Panc1 (cell line): ENCODE data around the gene NFIB. TPM values are rescaled to one million over a fixed set of nuclear protein-coding genes. Genes with fewer than 3 reads are reported as not detected.

Experiments
- ATAC-seq: fragments of 200-7000 bp; cut with Tn5 transposase; 2 replicates; pipeline ENCODE4 v1.9.1; 2020; ENCODE audit warnings: mild to moderate bottlenecking, moderate library complexity
- BruUV-seq: library from RNA; stranded (reverse); fragments of 400-500 nt; replicated peaks from 2 replicates; lab custom pipeline; 2021; lab: Mats Ljungman, UMichigan
- CTCF ChIA-PET: fragments of 300-600 bp; sonication (Branson Sonifier 250); formaldehyde crosslinking; loops from one replicate; lab custom pipeline; 2022; ENCODE audit warnings: antibody characterized with exemption; lab: Charles Lee
- POLR2A ChIA-PET: fragments of 300-600 bp; sonication (Branson Sonifier 250); formaldehyde crosslinking; loops from one replicate; lab custom pipeline; 2022; ENCODE audit warnings: antibody characterized with exemption; lab: Charles Lee
- DNase-seq: peaks from one replicate; pipeline ENCODE4 v3.0.0-alpha.2; 2010; ENCODE audit warnings: low read depth, low spot score
- H3K27ac ChIP-seq: 2 replicates; pipeline ENCODE4 v1.5.1; 2011; ENCODE audit warnings: mild to moderate bottlenecking, low read length, inconsistent platforms
- H3K27me3 ChIP-seq: fragments of 200-500 bp; sonication (Bioruptor generic); 2 replicates; pipeline ENCODE4 v1.6.0; 2014; ENCODE audit warnings: low read length, inconsistent platforms; ENCODE audit not compliant: control insufficient read depth, insufficient read depth
- H3K36me3 ChIP-seq: fragments of 200-500 bp; sonication (Bioruptor generic); 2 replicates; pipeline ENCODE4 v1.5.1; 2014; ENCODE audit warnings: inconsistent platforms, mild to moderate bottlenecking, low read length, moderate library complexity; ENCODE audit not compliant: control insufficient read depth, insufficient read depth
- H3K4me1 ChIP-seq: 2 replicates; pipeline ENCODE4 v1.5.1; 2011; ENCODE audit warnings: inconsistent platforms, mild to moderate bottlenecking, low read length, moderate library complexity; ENCODE audit not compliant: control insufficient read depth, insufficient read depth
- H3K4me3 ChIP-seq, 2 experiments: 2 replicates each; pipeline ENCODE4 v1.5.1; 2011 to 2012; ENCODE audit warnings: low read depth in 2 of 2, low read length in 2 of 2, mild to moderate bottlenecking in 2 of 2, inconsistent platforms in 1 of 2, moderate library complexity in 1 of 2
- H3K9me3 ChIP-seq: fragments of 200-500 bp; sonication (Bioruptor generic); 2 replicates; pipeline ENCODE4 v1.5.1; 2014; ENCODE audit warnings: low read depth, mild to moderate bottlenecking, inconsistent platforms, low read length, moderate library complexity; ENCODE audit not compliant: control insufficient read depth, insufficient read depth
- POLR2AphosphoS5 ChIP-seq: IDR thresholded peaks from 2 replicates; pipeline ENCODE4 v1.6.1; 2012; ENCODE audit warnings: mild to moderate bottlenecking, low read depth, low read length, moderate library complexity
- SIN3A ChIP-seq: IDR thresholded peaks from 2 replicates; pipeline ENCODE4 v1.6.1; 2012; ENCODE audit warnings: low read depth, mild to moderate bottlenecking, low read length, moderate library complexity, borderline replicate concordance; ENCODE audit not compliant: insufficient read depth
- TCF7L2 ChIP-seq: IDR thresholded peaks from 2 replicates; pipeline ENCODE4 v1.6.1; 2011; ENCODE audit warnings: mild to moderate bottlenecking, low read depth, low read length, inconsistent platforms
- in situ Hi-C: cut with HindIII; loops from 2 replicates; pipeline ENCODE4 v1.10.0; 2016; ENCODE audit warnings: low sequenced_read_pairs, low pct_unique_long_range_greater_than_20kb
- intact Hi-C: fragments of 100-400 bp; cut with micrococcal nuclease; formaldehyde crosslinking; loops from one replicate; pipeline ENCODE4 v1.10.0; 2022; ENCODE audit not compliant: unreplicated experiment
- total RNA-seq: library from RNA; stranded (reverse); gene quantifications from one replicate; pipeline ENCODE4 v1.2.1, GENCODE V29; 2021; ENCODE audit not compliant: unreplicated experiment
- TF ChIP-seq, protein P1 (sequence below), 2 experiments: IDR thresholded peaks; 2 replicates each; pipeline ENCODE4 v1.6.1; 2011 to 2012; ENCODE audit warnings: low read depth in 2 of 2, control low read depth in 1 of 2, low read length in 1 of 2, mild to moderate bottlenecking in 1 of 2, moderate library complexity in 1 of 2; ENCODE audit not compliant: insufficient read depth in 1 of 2
- TF ChIP-seq, protein P2 (sequence below): fragments of 450-650 bp; IDR thresholded peaks from 2 replicates; pipeline ENCODE4 v1.5.1; 2017; ENCODE audit warnings: mild to moderate bottlenecking

The NFIB gene
- total RNA-seq, 1 experiment from 2014 or later = 26.7 TPM

DNA sequence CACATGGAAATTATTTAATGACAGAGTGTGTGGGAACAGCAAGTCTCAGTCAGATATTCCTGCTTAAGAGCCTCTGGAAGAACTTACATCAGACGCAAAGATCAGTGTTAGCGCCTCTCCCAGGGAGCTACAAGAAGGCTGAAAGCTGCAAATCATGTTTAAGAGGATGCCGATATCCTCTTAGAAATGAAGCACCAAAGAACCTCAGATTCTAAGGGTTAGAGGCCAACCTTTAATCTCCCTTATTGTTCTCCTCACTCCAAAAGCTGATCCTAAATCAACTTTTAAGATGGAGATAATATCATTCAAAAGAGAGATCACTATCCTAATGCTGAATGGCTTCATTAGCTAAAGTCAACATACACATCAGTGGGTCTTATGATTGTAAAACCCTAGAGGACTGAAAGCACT, 160.6 kb downstream of the NFIB start:
- intact Hi-C loops (no loop called here), in situ Hi-C loops (no loop called here)
- TF ChIP-seq POLR2AphosphoS5 (no peak), TCF7L2 (no peak), SIN3A (no peak)
- TF ChIP-seq, protein P1, sequence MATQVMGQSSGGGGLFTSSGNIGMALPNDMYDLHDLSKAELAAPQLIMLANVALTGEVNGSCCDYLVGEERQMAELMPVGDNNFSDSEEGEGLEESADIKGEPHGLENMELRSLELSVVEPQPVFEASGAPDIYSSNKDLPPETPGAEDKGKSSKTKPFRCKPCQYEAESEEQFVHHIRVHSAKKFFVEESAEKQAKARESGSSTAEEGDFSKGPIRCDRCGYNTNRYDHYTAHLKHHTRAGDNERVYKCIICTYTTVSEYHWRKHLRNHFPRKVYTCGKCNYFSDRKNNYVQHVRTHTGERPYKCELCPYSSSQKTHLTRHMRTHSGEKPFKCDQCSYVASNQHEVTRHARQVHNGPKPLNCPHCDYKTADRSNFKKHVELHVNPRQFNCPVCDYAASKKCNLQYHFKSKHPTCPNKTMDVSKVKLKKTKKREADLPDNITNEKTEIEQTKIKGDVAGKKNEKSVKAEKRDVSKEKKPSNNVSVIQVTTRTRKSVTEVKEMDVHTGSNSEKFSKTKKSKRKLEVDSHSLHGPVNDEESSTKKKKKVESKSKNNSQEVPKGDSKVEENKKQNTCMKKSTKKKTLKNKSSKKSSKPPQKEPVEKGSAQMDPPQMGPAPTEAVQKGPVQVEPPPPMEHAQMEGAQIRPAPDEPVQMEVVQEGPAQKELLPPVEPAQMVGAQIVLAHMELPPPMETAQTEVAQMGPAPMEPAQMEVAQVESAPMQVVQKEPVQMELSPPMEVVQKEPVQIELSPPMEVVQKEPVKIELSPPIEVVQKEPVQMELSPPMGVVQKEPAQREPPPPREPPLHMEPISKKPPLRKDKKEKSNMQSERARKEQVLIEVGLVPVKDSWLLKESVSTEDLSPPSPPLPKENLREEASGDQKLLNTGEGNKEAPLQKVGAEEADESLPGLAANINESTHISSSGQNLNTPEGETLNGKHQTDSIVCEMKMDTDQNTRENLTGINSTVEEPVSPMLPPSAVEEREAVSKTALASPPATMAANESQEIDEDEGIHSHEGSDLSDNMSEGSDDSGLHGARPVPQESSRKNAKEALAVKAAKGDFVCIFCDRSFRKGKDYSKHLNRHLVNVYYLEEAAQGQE (IDR thresholded peaks at IDR 0.05; ENCODE audit: insufficient read depth in 1 of 2, low read depth in 2 of 2, low read length in 1 of 2) = no peak
- TF ChIP-seq, protein P2, sequence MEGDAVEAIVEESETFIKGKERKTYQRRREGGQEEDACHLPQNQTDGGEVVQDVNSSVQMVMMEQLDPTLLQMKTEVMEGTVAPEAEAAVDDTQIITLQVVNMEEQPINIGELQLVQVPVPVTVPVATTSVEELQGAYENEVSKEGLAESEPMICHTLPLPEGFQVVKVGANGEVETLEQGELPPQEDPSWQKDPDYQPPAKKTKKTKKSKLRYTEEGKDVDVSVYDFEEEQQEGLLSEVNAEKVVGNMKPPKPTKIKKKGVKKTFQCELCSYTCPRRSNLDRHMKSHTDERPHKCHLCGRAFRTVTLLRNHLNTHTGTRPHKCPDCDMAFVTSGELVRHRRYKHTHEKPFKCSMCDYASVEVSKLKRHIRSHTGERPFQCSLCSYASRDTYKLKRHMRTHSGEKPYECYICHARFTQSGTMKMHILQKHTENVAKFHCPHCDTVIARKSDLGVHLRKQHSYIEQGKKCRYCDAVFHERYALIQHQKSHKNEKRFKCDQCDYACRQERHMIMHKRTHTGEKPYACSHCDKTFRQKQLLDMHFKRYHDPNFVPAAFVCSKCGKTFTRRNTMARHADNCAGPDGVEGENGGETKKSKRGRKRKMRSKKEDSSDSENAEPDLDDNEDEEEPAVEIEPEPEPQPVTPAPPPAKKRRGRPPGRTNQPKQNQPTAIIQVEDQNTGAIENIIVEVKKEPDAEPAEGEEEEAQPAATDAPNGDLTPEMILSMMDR = no peak
- H3K36me3 ChIP-seq = no peaks in the 10 kb centered on the region
- BruUV-seq = no TSS peak
- no peaks in the 10 kb centered on the region for H3K27me3 ChIP-seq
- CTCF ChIA-PET = no interaction called here
- POLR2A ChIA-PET = interaction anchor here (0.6 kb wide), 1 partner anchor 117 kb away, joined by 3 read pairs; no protein-coding TSS in a partner anchor
- no peaks in the 10 kb centered on the region for H3K9me3 ChIP-seq
- no peak overlapping the region for H3K4me3 ChIP-seq
- ATAC-seq (no peak), DNase-seq (no peak)
- H3K27ac ChIP-seq = no peak overlapping the region
- no peaks in the 10 kb centered on the region for H3K4me1 ChIP-seq

DNA sequence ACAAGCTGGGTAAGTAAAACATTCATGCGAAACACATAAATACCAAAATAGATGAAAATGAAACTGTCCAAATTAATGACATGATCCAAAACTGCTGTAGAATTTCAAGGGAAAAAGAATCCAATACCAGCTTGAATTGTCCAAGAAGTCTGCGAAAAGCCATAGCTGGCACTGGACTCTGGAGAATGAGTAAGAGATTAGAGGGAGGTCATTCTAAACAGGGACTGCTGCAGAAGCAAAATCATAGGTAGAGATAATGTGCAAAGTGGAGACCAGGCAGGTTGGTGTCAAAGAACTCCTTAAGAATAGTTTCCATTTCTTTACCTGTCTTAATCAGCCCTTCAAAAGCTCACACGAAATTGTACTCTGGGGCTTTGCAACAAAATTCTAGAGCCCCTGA, 162.5 kb downstream of the NFIB start:
- no TSS peak for BruUV-seq
- H3K36me3 ChIP-seq = no peaks in the 10 kb centered on the region
- ATAC-seq = no peak
- H3K27me3 ChIP-seq = no peaks in the 10 kb centered on the region
- CTCF ChIA-PET = no interaction called here
- H3K27ac ChIP-seq = no peak overlapping the region
- no peak for DNase-seq
- H3K4me3 ChIP-seq = no peak overlapping the region
- H3K4me1 ChIP-seq = no peaks in the 10 kb centered on the region
- in situ Hi-C loops = no loop called here
- no peaks in the 10 kb centered on the region for H3K9me3 ChIP-seq
- intact Hi-C loops = no loop called here
- no peak for TF ChIP-seq POLR2AphosphoS5
- TF ChIP-seq, protein P2 = no peak
- no peak for TF ChIP-seq TCF7L2
- TF ChIP-seq SIN3A = no peak
- TF ChIP-seq, protein P1 (IDR thresholded peaks at IDR 0.05; ENCODE audit: insufficient read depth in 1 of 2, low read depth in 2 of 2, low read length in 1 of 2) = no peak
- POLR2A ChIA-PET = no interaction called here
